Astrocyte (in vitro differentiated cells and primary cell): ENCODE results near the gene CCZ1B.
"Not testable (repeated sequence)": the region's sequence is repeated elsewhere in the genome, so short reads cannot be mapped to it uniquely, and the experiment has no call there.

Source experiments
- CTCF ChIP-seq: IDR thresholded peaks from 2 replicates; pipeline ENCODE4 v1.5.1; 2011; ENCODE audit warnings: low read depth, mild to moderate bottlenecking, inconsistent platforms, low read length, moderate library complexity; ENCODE audit not compliant: insufficient read depth
- EZH2 ChIP-seq: IDR thresholded peaks from 2 replicates; pipeline ENCODE4 v1.6.1; 2012; ENCODE audit warnings: mild to moderate bottlenecking, low read length, inconsistent platforms; ENCODE audit not compliant: insufficient read depth

- TF ChIP-seq EZH2, CTCF: not testable (repeated sequence)
These were observed 45.5 kb upstream of the CCZ1B start for GRCh38 chr7:6871421-6872144.
